Left ventricle myocardium inferior (tissue), 1 donor: ENCODE results near the gene DYNC1LI1. TPM values are rescaled to one million over a fixed set of nuclear protein-coding genes. Genes with fewer than 3 reads are reported as not detected.

Experiments used
- DNase-seq: peaks from one replicate; pipeline ENCODE4 v3.0.0-alpha.2; 2020
- H3K27ac ChIP-seq: fragments of 200-600 bp; replicated peaks from 2 replicates; pipeline ENCODE4 v1.8.0; 2021
- H3K27me3 ChIP-seq: fragments of 200-600 bp; 2 replicates; pipeline ENCODE4 v1.8.0; 2021; ENCODE audit warnings: low read depth
- H3K36me3 ChIP-seq: fragments of 200-600 bp; 2 replicates; pipeline ENCODE4 v1.8.0; 2021
- H3K4me1 ChIP-seq: fragments of 200-600 bp; 2 replicates; pipeline ENCODE4 v1.8.0; 2021
- H3K4me3 ChIP-seq: fragments of 200-600 bp; 2 replicates; pipeline ENCODE4 v1.8.0; 2021; ENCODE audit warnings: mild to moderate bottlenecking, moderate library complexity
- H3K9me3 ChIP-seq: fragments of 200-600 bp; replicated peaks from 2 replicates; pipeline ENCODE4 v1.8.0; 2021
- CTCF ChIP-seq: fragments of 200-600 bp; IDR thresholded peaks from 2 replicates; pipeline ENCODE4 v1.8.0; 2021; ENCODE audit warnings: antibody characterized with exemption, mild to moderate bottlenecking, borderline replicate concordance
- intact Hi-C: fragments of 100-400 bp; cut with micrococcal nuclease; formaldehyde crosslinking; loops from one replicate; pipeline ENCODE4 v1.11.0; 2022
- total RNA-seq: library from RNA; stranded (reverse); fragmentation: NEBNext Ultra II Directional; extraction: Animal tissue kit (Norgen Biotek cat#: 25700); gene quantifications from one replicate; pipeline ENCODE4 v1.2.1, GENCODE V29; 2021
- donor health status: DM: no; HTN: yes; CAD: no; lungs with severe emphysema.

DYNC1LI1 gene
- total RNA-seq, 1 donor from 2014 or later = 53.8 TPM

- intact Hi-C loops = no loop called here
- Histone ChIP-seq H3K27ac (no peak overlapping the region), H3K9me3 (no peaks in the 10 kb centered on the region), H3K36me3 (no peaks in the 10 kb centered on the region), H3K4me1 (peaks cover 3% of the 10 kb centered on the region), H3K4me3 (no peak overlapping the region), H3K27me3 (no peaks in the 10 kb centered on the region)
- no peak for DNase-seq
- no peak for TF ChIP-seq CTCF
These were observed 59.7 kb downstream of the DYNC1LI1 start for GRCh38 chr3:32511005-32511404.

- intact Hi-C loops = no loop called here
- peak; percentile 76 for TF ChIP-seq CTCF
These were observed 60.5 kb downstream of the DYNC1LI1 start for GRCh38 chr3:32510075-32510724.

GRCh38 chr3:32508711-32509110, 61.9 kb downstream of the DYNC1LI1 start:
- Histone ChIP-seq H3K27ac (no peak overlapping the region), H3K9me3 (no peaks in the 10 kb centered on the region), H3K27me3 (no peaks in the 10 kb centered on the region), H3K4me1 (peaks cover 3% of the 10 kb centered on the region), H3K36me3 (no peaks in the 10 kb centered on the region), H3K4me3 (no peak overlapping the region)
- intact Hi-C loops = no loop called here
- DNase-seq = no peak
- no peak for TF ChIP-seq CTCF

More at GRCh38 chr3:32510075-32510724, 60.5 kb downstream of the DYNC1LI1 start:
- H3K27me3 ChIP-seq = no peaks in the 10 kb centered on the region
- H3K4me1 ChIP-seq = peaks cover 3% of the 10 kb centered on the region
- H3K4me3 ChIP-seq = no peak overlapping the region
- DNase-seq = peak; percentile 34
- H3K27ac ChIP-seq = no peak overlapping the region
- H3K9me3 ChIP-seq = no peaks in the 10 kb centered on the region
- no peaks in the 10 kb centered on the region for H3K36me3 ChIP-seq

GRCh38 chr3:32506466-32506865, 64.2 kb downstream of the DYNC1LI1 start:
- no peak for TF ChIP-seq CTCF

GRCh38 chr3:32502946-32503286, 67.7 kb downstream of the DYNC1LI1 start:
- H3K27ac ChIP-seq = peak overlapping the region; percentile 98
- H3K9me3 ChIP-seq = no peaks in the 10 kb centered on the region
- no peak for TF ChIP-seq CTCF
- H3K27me3 ChIP-seq = no peaks in the 10 kb centered on the region
- H3K4me1 ChIP-seq = peaks cover 34% of the 10 kb centered on the region
- intact Hi-C loops = no loop called here
- no peak for DNase-seq
- H3K4me3 ChIP-seq = peak overlapping the region; percentile 98
- H3K36me3 ChIP-seq = no peaks in the 10 kb centered on the region

More at GRCh38 chr3:32506466-32506865, 64.2 kb downstream of the DYNC1LI1 start:
- Histone ChIP-seq H3K4me3 (no peak overlapping the region), H3K27me3 (no peaks in the 10 kb centered on the region), H3K27ac (no peak overlapping the region), H3K9me3 (no peaks in the 10 kb centered on the region), H3K36me3 (no peaks in the 10 kb centered on the region), H3K4me1 (peaks cover 20% of the 10 kb centered on the region)
- no peak for DNase-seq
- intact Hi-C loops = no loop called here
